Fibroblast of lung (primary cell): ENCODE data around the gene DHX35.

ENCODE experiments used
- EZH2 ChIP-seq: IDR thresholded peaks from 2 replicates; pipeline ENCODE4 v1.5.1; 2012; ENCODE audit warnings: low read length, control low read depth, mild to moderate bottlenecking; ENCODE audit errors: missing control alignments
- TF ChIP-seq, protein P1 (sequence below), 2 donors: IDR thresholded peaks in 1 of 2; conservative IDR thresholded peaks in 1 of 2; 1 replicate in 1 of 2; 2 replicates in 1 of 2; pipeline ENCODE4 v1.5.1; 2011 to 2012; ENCODE audit warnings: low read length in 2 of 2, control low read depth in 1 of 2, inconsistent platforms in 1 of 2, low read depth in 1 of 2, mild to moderate bottlenecking in 1 of 2

DNA sequence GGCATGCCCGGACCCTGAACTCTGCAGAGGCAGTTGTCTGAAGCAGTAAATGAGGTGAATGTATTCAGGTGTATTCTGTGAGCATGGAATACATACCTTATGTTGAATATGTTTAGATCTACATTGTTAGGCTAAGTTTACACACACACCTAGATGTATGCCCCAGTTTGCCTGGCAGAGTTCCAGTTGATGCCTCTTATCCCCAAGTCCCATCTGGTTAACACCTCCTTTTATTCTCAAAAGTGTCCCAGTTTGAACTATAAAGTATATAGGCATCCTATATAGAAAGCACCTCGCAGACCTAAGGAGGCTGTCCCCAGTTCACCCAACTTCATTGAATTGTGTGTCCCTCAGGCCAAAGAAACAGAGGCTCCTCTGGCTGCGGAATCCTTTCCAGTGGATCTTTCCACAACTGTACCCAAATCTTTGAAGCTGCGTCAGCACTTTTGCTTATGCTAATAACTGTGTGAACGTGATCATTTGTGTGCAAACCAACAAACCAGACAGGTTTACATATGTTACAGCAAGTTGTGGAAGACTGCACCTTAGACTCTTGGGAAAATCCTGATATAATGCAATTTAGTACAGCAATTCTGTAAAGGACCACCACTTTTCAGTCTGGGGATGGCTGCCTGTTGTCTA, 4.8 kb upstream of the DHX35 start:
- TF ChIP-seq EZH2 = no peak
- TF ChIP-seq, protein P1, sequence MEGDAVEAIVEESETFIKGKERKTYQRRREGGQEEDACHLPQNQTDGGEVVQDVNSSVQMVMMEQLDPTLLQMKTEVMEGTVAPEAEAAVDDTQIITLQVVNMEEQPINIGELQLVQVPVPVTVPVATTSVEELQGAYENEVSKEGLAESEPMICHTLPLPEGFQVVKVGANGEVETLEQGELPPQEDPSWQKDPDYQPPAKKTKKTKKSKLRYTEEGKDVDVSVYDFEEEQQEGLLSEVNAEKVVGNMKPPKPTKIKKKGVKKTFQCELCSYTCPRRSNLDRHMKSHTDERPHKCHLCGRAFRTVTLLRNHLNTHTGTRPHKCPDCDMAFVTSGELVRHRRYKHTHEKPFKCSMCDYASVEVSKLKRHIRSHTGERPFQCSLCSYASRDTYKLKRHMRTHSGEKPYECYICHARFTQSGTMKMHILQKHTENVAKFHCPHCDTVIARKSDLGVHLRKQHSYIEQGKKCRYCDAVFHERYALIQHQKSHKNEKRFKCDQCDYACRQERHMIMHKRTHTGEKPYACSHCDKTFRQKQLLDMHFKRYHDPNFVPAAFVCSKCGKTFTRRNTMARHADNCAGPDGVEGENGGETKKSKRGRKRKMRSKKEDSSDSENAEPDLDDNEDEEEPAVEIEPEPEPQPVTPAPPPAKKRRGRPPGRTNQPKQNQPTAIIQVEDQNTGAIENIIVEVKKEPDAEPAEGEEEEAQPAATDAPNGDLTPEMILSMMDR (conservative IDR thresholded peaks at IDR 0.05 in 1 of 2, IDR thresholded peaks at IDR 0.05 in 1 of 2; ENCODE audit: low read depth in 1 of 2, low read length in 2 of 2) = no peak
